ENCODE results near the gene PRR18. TPM values are rescaled to one million over a fixed set of nuclear protein-coding genes. Genes with fewer than 3 reads are reported as not detected.

PRR18 gene
- total RNA-seq, 1 donor: not detected

DNA sequence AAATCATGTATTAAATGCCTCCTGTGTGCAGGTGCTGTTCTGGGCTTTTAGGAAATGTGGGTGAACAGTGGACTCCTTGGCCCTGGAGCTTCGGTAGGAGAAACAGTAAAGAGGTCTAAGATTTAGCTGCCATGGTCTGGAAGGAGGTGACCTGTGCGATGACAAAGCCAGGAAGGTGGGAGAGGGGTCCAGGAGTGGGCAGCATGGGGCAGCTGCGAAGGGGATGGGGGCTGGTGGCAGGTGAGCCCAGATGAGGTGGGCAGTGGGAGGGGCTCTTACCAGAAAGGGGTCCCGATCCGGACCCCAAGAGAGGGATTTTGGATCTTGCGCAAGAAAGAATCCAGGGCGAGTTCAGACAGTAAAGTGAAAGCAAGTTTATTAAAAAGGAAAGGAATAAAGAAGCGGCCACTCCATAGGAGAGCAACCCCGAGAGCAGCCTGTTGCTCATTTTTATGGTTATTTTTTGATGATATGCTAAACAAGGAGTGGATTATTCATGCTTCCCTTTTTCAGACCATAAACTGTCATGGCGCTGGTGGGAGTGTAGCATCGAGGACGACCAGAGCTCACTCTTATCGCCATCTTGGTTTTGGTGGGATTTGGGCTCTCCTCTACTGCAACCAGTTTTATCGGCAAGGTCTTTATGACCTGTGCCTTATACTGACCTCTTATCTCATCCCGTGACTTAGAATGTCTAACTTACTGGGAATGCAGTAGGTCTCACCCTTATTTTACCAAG lies 38.7 kb downstream of the PRR18 start:
- DNase-seq (ENCODE audit: insufficient read length, low spot score, missing footprints): no peak
- Histone ChIP-seq H2AFZ (ENCODE audit: low read length) (no peak overlapping the region), H3K36me3 (ENCODE audit: insufficient read depth, low read length) (no peaks in the 10 kb centered on the region), H3K27me3 (ENCODE audit: insufficient read depth, low read length) (peaks cover 16% of the 10 kb centered on the region), H3K79me2 (ENCODE audit: insufficient read depth, low read length) (no peaks in the 10 kb centered on the region), H3K27ac (ENCODE audit: low read depth, low read length) (no peak overlapping the region), H3K4me2 (ENCODE audit: insufficient read depth, low read length) (no peak overlapping the region), H3K9me3 (ENCODE audit: low read depth, low read length) (no peaks in the 10 kb centered on the region), H4K20me1 (ENCODE audit: insufficient read depth, low read length) (no peaks in the 10 kb centered on the region), H3K4me3 (ENCODE audit: insufficient read depth, low read length) (no peak overlapping the region), H3K4me1 (ENCODE audit: insufficient read depth, low read length) (no peaks in the 10 kb centered on the region)
- TF ChIP-seq, protein P1, sequence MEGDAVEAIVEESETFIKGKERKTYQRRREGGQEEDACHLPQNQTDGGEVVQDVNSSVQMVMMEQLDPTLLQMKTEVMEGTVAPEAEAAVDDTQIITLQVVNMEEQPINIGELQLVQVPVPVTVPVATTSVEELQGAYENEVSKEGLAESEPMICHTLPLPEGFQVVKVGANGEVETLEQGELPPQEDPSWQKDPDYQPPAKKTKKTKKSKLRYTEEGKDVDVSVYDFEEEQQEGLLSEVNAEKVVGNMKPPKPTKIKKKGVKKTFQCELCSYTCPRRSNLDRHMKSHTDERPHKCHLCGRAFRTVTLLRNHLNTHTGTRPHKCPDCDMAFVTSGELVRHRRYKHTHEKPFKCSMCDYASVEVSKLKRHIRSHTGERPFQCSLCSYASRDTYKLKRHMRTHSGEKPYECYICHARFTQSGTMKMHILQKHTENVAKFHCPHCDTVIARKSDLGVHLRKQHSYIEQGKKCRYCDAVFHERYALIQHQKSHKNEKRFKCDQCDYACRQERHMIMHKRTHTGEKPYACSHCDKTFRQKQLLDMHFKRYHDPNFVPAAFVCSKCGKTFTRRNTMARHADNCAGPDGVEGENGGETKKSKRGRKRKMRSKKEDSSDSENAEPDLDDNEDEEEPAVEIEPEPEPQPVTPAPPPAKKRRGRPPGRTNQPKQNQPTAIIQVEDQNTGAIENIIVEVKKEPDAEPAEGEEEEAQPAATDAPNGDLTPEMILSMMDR (IDR thresholded peaks at IDR 0.05; ENCODE audit: extremely low read depth, low read depth, low read length): no peak

DNA sequence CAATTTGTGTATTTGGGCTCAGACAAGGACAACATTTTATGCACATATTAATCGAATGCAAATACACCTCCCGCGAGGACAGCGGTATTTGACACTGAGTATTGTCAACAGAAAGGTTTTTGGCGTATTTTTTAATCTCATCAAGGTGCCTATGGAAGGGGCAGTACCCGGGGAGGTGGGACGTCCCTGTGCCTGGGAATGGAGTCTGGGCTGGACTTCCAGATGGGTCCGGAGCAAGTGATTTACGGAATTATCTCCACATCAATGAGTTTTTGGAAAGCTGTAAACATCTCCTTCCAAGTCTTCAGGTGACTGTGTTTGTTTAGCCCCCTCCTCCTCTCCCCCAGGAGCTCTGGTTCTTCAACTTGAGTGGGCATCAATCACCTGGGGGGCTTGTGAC lies 39.8 kb downstream of the PRR18 start:
- Histone ChIP-seq H3K27ac (ENCODE audit: low read depth, low read length) (no peak overlapping the region), H3K4me2 (ENCODE audit: insufficient read depth, low read length) (no peak overlapping the region), H3K27me3 (ENCODE audit: insufficient read depth, low read length) (peaks cover 16% of the 10 kb centered on the region), H4K20me1 (ENCODE audit: insufficient read depth, low read length) (no peaks in the 10 kb centered on the region), H3K4me1 (ENCODE audit: insufficient read depth, low read length) (no peaks in the 10 kb centered on the region), H3K4me3 (ENCODE audit: insufficient read depth, low read length) (no peak overlapping the region), H3K36me3 (ENCODE audit: insufficient read depth, low read length) (no peaks in the 10 kb centered on the region), H2AFZ (ENCODE audit: low read length) (no peak overlapping the region), H3K9me3 (ENCODE audit: low read depth, low read length) (no peaks in the 10 kb centered on the region), H3K79me2 (ENCODE audit: insufficient read depth, low read length) (no peaks in the 10 kb centered on the region)
- DNase-seq (ENCODE audit: insufficient read length, low spot score, missing footprints): no peak
- TF ChIP-seq, protein P1 (IDR thresholded peaks at IDR 0.05; ENCODE audit: extremely low read depth, low read depth, low read length): no peak

DNA sequence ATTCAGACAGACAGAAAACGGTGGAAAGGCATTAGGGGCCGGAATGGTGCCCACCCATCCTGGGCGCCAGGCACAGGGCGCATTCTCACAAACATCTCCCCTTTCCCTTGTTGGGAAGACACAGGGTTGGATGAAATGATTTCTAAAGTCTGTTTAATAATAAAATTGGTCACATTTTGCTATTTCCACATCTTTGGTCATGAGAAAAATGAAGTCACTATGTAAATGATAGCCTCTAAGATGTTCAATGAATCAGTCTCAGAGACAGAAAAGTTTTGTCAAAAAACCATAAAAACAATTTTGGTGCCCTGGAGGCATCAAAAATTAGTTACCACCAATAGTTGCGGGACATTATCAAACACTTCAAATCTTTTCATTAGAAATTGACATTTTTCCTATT lies 40.7 kb downstream of the PRR18 start:
- no peak overlapping the region for H3K4me3 ChIP-seq (ENCODE audit: insufficient read depth, low read length)
- H4K20me1 ChIP-seq (ENCODE audit: insufficient read depth, low read length): no peaks in the 10 kb centered on the region
- no peak overlapping the region for H3K27ac ChIP-seq (ENCODE audit: low read depth, low read length)
- no peak overlapping the region for H2AFZ ChIP-seq (ENCODE audit: low read length)
- DNase-seq (ENCODE audit: insufficient read length, low spot score, missing footprints): no peak
- H3K36me3 ChIP-seq (ENCODE audit: insufficient read depth, low read length): no peaks in the 10 kb centered on the region
- no peaks in the 10 kb centered on the region for H3K4me1 ChIP-seq (ENCODE audit: insufficient read depth, low read length)
- H3K4me2 ChIP-seq (ENCODE audit: insufficient read depth, low read length): no peak overlapping the region
- H3K9me3 ChIP-seq (ENCODE audit: low read depth, low read length): no peaks in the 10 kb centered on the region
- peaks cover 16% of the 10 kb centered on the region for H3K27me3 ChIP-seq (ENCODE audit: insufficient read depth, low read length)
- TF ChIP-seq, protein P1 (IDR thresholded peaks at IDR 0.05; ENCODE audit: extremely low read depth, low read depth, low read length): no peak
- H3K79me2 ChIP-seq (ENCODE audit: insufficient read depth, low read length): no peaks in the 10 kb centered on the region

DNA sequence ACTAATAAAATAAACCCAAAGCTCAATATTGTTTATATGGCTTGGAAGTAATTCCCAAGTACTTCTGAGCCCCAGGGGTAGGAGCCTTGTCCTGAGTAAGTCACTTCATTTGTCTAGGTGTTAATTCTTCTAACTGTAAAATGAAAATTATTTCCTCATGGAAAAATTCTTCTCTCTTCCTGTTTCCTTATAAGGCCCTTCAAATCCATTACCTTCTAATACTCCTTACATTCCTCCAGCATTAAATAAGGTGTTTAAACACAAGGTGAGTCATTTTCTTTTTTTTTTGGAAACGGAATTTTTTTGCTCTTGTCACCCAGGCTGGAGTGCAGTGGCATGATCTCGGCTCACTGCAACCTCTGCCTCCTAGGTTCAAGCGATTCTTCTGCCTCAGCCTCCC lies 41.9 kb downstream of the PRR18 start:
- Histone ChIP-seq H2AFZ (ENCODE audit: low read length) (no peak overlapping the region), H4K20me1 (ENCODE audit: insufficient read depth, low read length) (no peaks in the 10 kb centered on the region), H3K27me3 (ENCODE audit: insufficient read depth, low read length) (peaks cover 16% of the 10 kb centered on the region), H3K4me3 (ENCODE audit: insufficient read depth, low read length) (no peak overlapping the region), H3K27ac (ENCODE audit: low read depth, low read length) (no peak overlapping the region), H3K79me2 (ENCODE audit: insufficient read depth, low read length) (no peaks in the 10 kb centered on the region), H3K36me3 (ENCODE audit: insufficient read depth, low read length) (no peaks in the 10 kb centered on the region), H3K4me2 (ENCODE audit: insufficient read depth, low read length) (no peak overlapping the region), H3K9me3 (ENCODE audit: low read depth, low read length) (no peaks in the 10 kb centered on the region), H3K4me1 (ENCODE audit: insufficient read depth, low read length) (no peaks in the 10 kb centered on the region)
- TF ChIP-seq, protein P1 (IDR thresholded peaks at IDR 0.05; ENCODE audit: extremely low read depth, low read depth, low read length): no peak
- DNase-seq (ENCODE audit: insufficient read length, low spot score, missing footprints): no peak

Measured in osteoblast (primary cell).